Common myeloid progenitor, CD34-positive (primary cell): ENCODE measurements around the gene AMELX.

Experiments used
- CTCF ChIA-PET: fragments of 350-600 bp; sonication (Branson Sonifier 250); formaldehyde crosslinking; loops from one replicate; lab custom pipeline; 2021; ENCODE audit warnings: antibody characterized with exemption; lab: Charles Lee
- POLR2A ChIA-PET: fragments of 350-600 bp; sonication (Branson Sonifier 250); formaldehyde crosslinking; loops from one replicate; lab custom pipeline; 2021; ENCODE audit warnings: antibody characterized with exemption; lab: Charles Lee
- DNase-seq, 3 donors: peaks; one replicate each; pipeline versions ENCODE4 v3.0.0 to v3.0.0-alpha.2; 2013
- H3K27ac ChIP-seq, 2 experiments: 1 replicate in 1 of 2; 2 replicates in 1 of 2; pipeline ENCODE4 v1.7.0; 2013; ENCODE audit warnings: inconsistent platforms in 2 of 2, low read length in 2 of 2, mild to moderate bottlenecking in 2 of 2, low read depth in 1 of 2, moderate library complexity in 1 of 2; ENCODE audit not compliant: severe bottlenecking in 2 of 2, insufficient read depth in 1 of 2, poor library complexity in 1 of 2
- H3K27me3 ChIP-seq, 5 experiments: replicated peaks in 2 of 5; 1 replicate in 3 of 5; 2 replicates in 2 of 5; pipeline versions ENCODE4 v1.6.1 to v1.7.0; 2013; ENCODE audit warnings: low read length in 4 of 5, mild to moderate bottlenecking in 2 of 5, moderate library complexity in 2 of 5, inconsistent platforms in 1 of 5; ENCODE audit not compliant: insufficient read depth in 5 of 5, control insufficient read depth in 4 of 5
- H3K36me3 ChIP-seq, 4 experiments: 1 replicate in 2 of 4; 2 replicates in 2 of 4; pipeline versions ENCODE4 v1.6.1 to v1.7.0; 2013; ENCODE audit warnings: low read length in 3 of 4, control low read depth in 1 of 4, mild to moderate bottlenecking in 1 of 4; ENCODE audit not compliant: control insufficient read depth in 4 of 4, insufficient read depth in 4 of 4
- H3K4me1 ChIP-seq, 4 experiments: 1 replicate in 3 of 4; 2 replicates in 1 of 4; pipeline versions ENCODE4 v1.6.1 to v1.7.1; 2013; ENCODE audit warnings: low read length in 3 of 4, mild to moderate bottlenecking in 3 of 4, control low read depth in 1 of 4, inconsistent platforms in 1 of 4, moderate library complexity in 1 of 4; ENCODE audit not compliant: control insufficient read depth in 4 of 4, insufficient read depth in 4 of 4; ENCODE audit errors: control extremely low read depth in 1 of 4
- H3K4me3 ChIP-seq, 7 experiments: 1 replicate in 4 of 7; 2 replicates in 3 of 7; pipeline versions ENCODE4 v1.5.1 to v1.7.0; 2013; ENCODE audit warnings: mild to moderate bottlenecking in 7 of 7, low read length in 6 of 7, moderate library complexity in 6 of 7, inconsistent platforms in 2 of 7, low read depth in 2 of 7, control low read depth in 1 of 7; ENCODE audit not compliant: insufficient read depth in 4 of 7, control insufficient read depth in 1 of 7; ENCODE audit errors: extremely low read depth in 1 of 7
- H3K9me3 ChIP-seq, 5 experiments: 1 replicate in 4 of 5; 2 replicates in 1 of 5; pipeline versions ENCODE4 v1.6.1 to v1.7.1; 2013; ENCODE audit warnings: low read length in 4 of 5, mild to moderate bottlenecking in 2 of 5, inconsistent platforms in 1 of 5, low read depth in 1 of 5, moderate library complexity in 1 of 5; ENCODE audit not compliant: control insufficient read depth in 4 of 5, insufficient read depth in 2 of 5; ENCODE audit errors: control extremely low read depth in 1 of 5
- WGBS: methylation state at CpG from one replicate; pipeline ENCODE4 v1.1.5; 2013; ENCODE audit not compliant: insufficient coverage; 5-methylcytosine and 5-hydroxymethylcytosine counted together

AMELX gene

GRCh38 chrX:11272863-11273262, 20.4 kb upstream of the AMELX start:
- H3K27me3 ChIP-seq, result no peaks in the 10 kb centered on the region
- H3K4me3 ChIP-seq, result no peak overlapping the region
- no peaks in the 10 kb centered on the region for H3K36me3 ChIP-seq
- WGBS, result no CpG with 5 or more reads among the region's 5 CpGs
- no peak for DNase-seq
- ChIA-PET CTCF (no interaction called here), POLR2A (no interaction called here)
- H3K27ac ChIP-seq, result no peak overlapping the region
- no peaks in the 10 kb centered on the region for H3K4me1 ChIP-seq
- H3K9me3 ChIP-seq, result no peaks in the 10 kb centered on the region

GRCh38 chrX:11273544-11273943, 19.7 kb upstream of the AMELX start:
- Histone ChIP-seq H3K36me3 (no peaks in the 10 kb centered on the region), H3K27ac (no peak overlapping the region), H3K4me1 (no peaks in the 10 kb centered on the region), H3K9me3 (no peaks in the 10 kb centered on the region), H3K27me3 (no peaks in the 10 kb centered on the region), H3K4me3 (no peak overlapping the region)
- no peak for DNase-seq
- CTCF ChIA-PET, result no interaction called here
- no CpG with 5 or more reads among the region's 1 CpG for WGBS
- POLR2A ChIA-PET, result no interaction called here

- 60% methylated on average over 1 of the region's 2 CpGs for WGBS
- CTCF ChIA-PET, result no interaction called here
- H3K4me1 ChIP-seq, result peaks cover 0 to 2% (median 0%) of the 10 kb centered on the region in 4 experiments
- H3K27me3 ChIP-seq, result no peaks in the 10 kb centered on the region
- no peak overlapping the region for H3K27ac ChIP-seq
- no peak overlapping the region for H3K4me3 ChIP-seq
- no peaks in the 10 kb centered on the region for H3K36me3 ChIP-seq
- H3K9me3 ChIP-seq, result no peaks in the 10 kb centered on the region
- no peak for DNase-seq
- POLR2A ChIA-PET, result no interaction called here
Measured at GRCh38 chrX:11282043-11282442, 11.2 kb upstream of the AMELX start.

- Histone ChIP-seq H3K4me3 (no peak overlapping the region), H3K27ac (no peak overlapping the region), H3K9me3 (no peaks in the 10 kb centered on the region), H3K4me1 (peaks cover 0 to 2% (median 0%) of the 10 kb centered on the region in 4 experiments), H3K36me3 (no peaks in the 10 kb centered on the region), H3K27me3 (no peaks in the 10 kb centered on the region)
- ChIA-PET CTCF (interaction anchor here (0.9 to 1.4 kb wide), 2 partner anchors 11 to 31 kb away, joined by 3 read pairs; no protein-coding TSS in a partner anchor), POLR2A (no interaction called here)
- WGBS, result 40% methylated on average over 1 of the region's 3 CpGs
- peak in 1 of 3 donors; percentile 9 for DNase-seq
Measured at GRCh38 chrX:11285651-11286050, 7.6 kb upstream of the AMELX start.

- WGBS, result 43% methylated on average over 1 of the region's 1 CpG
- Histone ChIP-seq H3K4me3 (no peak overlapping the region), H3K4me1 (peaks cover 0 to 2% (median 0%) of the 10 kb centered on the region in 4 experiments), H3K27ac (no peak overlapping the region), H3K27me3 (no peaks in the 10 kb centered on the region), H3K36me3 (no peaks in the 10 kb centered on the region), H3K9me3 (no peaks in the 10 kb centered on the region)
- POLR2A ChIA-PET, result no interaction called here
- CTCF ChIA-PET, result no interaction called here
- DNase-seq, result no peak
Measured at GRCh38 chrX:11287505-11287904, 5.7 kb upstream of the AMELX start.

- ChIA-PET POLR2A (no interaction called here), CTCF (no interaction called here)
- DNase-seq, result no peak
- Histone ChIP-seq H3K9me3 (no peaks in the 10 kb centered on the region), H3K4me3 (no peak overlapping the region), H3K27ac (no peak overlapping the region), H3K36me3 (no peaks in the 10 kb centered on the region), H3K27me3 (no peaks in the 10 kb centered on the region), H3K4me1 (peaks cover 0 to 2% (median 0%) of the 10 kb centered on the region in 4 experiments)
- WGBS, result 100% methylated on average over 1 of the region's 8 CpGs
Measured at GRCh38 chrX:11290416-11291102, 2.7 kb upstream of the AMELX start.

- no peaks in the 10 kb centered on the region for H3K9me3 ChIP-seq
- no peaks in the 10 kb centered on the region for H3K36me3 ChIP-seq
- H3K4me3 ChIP-seq, result no peak overlapping the region
- no peak overlapping the region for H3K27ac ChIP-seq
- CTCF ChIA-PET, result no interaction called here
- peaks cover 0 to 2% (median 0%) of the 10 kb centered on the region in 4 experiments for H3K4me1 ChIP-seq
- WGBS, result 75% methylated on average over 2 of the region's 5 CpGs
- H3K27me3 ChIP-seq, result peaks cover 0 to 3% (median 0%) of the 10 kb centered on the region in 5 experiments
- no peak for DNase-seq
- POLR2A ChIA-PET, result no interaction called here
Measured at GRCh38 chrX:11296051-11296450, 2.8 kb downstream of the AMELX start.
